Measurements from ENCODE around the gene DNMT1. TPM values are rescaled to one million over a fixed set of nuclear protein-coding genes. Genes with fewer than 3 reads are reported as not detected.

DNMT1 gene
- total RNA-seq, 1 donor from 2014 or later: 156 TPM

GRCh38 chr19:10141479-10141878 is 53.3 kb downstream of the DNMT1 start:
- intact Hi-C loops (cut with micrococcal nuclease): no loop called here
- peaks cover 91% of the 10 kb centered on the region for H3K36me3 Mint-ChIP-seq (ENCODE audit: low read depth)
- DNase-seq (no peak), ATAC-seq (ENCODE audit: low read depth) (no peak)
- CTCF ChIA-PET: no interaction called here
- POLR2A ChIA-PET: no interaction called here
- H3K4me3 Mint-ChIP-seq: no peak overlapping the region
- H3K9me3 Mint-ChIP-seq: no peaks in the 10 kb centered on the region
- no peak for TF ChIP-seq CTCF (IDR thresholded peaks at IDR 0.05)
- no peak overlapping the region for H3K27ac Mint-ChIP-seq
- H3K4me1 Mint-ChIP-seq: no peaks in the 10 kb centered on the region
- H3K27me3 Mint-ChIP-seq: no peaks in the 10 kb centered on the region

DNA sequence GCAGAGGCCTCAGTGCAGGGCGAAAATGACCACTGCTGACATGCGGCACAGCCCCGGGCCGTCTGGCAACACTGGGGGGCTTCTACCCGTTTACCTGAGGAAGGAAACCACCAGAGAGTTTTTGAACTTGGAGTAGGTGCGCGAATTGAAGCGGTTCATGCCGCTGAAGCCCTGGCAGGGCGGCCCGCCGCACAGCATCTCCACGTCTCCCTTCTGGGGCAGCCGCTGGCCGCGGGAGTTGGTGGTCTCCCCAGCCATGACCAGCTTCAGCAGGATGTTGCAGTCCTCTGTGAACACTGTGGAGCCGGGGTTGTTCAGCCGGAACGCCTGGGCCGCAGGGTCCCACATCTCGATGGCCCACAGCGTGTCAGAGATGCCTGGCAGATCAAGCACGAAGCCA is 54.8 kb downstream of the DNMT1 start:
- no peak for TF ChIP-seq CTCF (IDR thresholded peaks at IDR 0.05)
- Mint-ChIP-seq H3K27me3 (no peaks in the 10 kb centered on the region), H3K4me3 (no peak overlapping the region), H3K27ac (no peak overlapping the region), H3K36me3 (ENCODE audit: low read depth) (peaks cover 87% of the 10 kb centered on the region), H3K9me3 (no peaks in the 10 kb centered on the region), H3K4me1 (no peaks in the 10 kb centered on the region)
- intact Hi-C loops (cut with micrococcal nuclease): no loop called here
- no peak for ATAC-seq (ENCODE audit: low read depth)
- DNase-seq: no peak
- POLR2A ChIA-PET: interaction anchor here (1.2 kb wide), 1 partner anchor 37 kb away, joined by 3 read pairs; no protein-coding TSS in a partner anchor
- CTCF ChIA-PET: no interaction called here

GRCh38 chr19:10138879-10139795 is 55.6 kb downstream of the DNMT1 start:
- no peak for DNase-seq
- Mint-ChIP-seq H3K27me3 (no peaks in the 10 kb centered on the region), H3K4me3 (no peak overlapping the region), H3K4me1 (no peaks in the 10 kb centered on the region), H3K36me3 (ENCODE audit: low read depth) (peaks cover 85% of the 10 kb centered on the region), H3K27ac (no peak overlapping the region), H3K9me3 (no peaks in the 10 kb centered on the region)
- ChIA-PET CTCF (no interaction called here), POLR2A (interaction anchor here (1.2 kb wide), 1 partner anchor 36 kb away, joined by 3 read pairs; no protein-coding TSS in a partner anchor)
- no peak for TF ChIP-seq CTCF (IDR thresholded peaks at IDR 0.05)
- no peak for ATAC-seq (ENCODE audit: low read depth)
- intact Hi-C loops (cut with micrococcal nuclease): no loop called here

DNA sequence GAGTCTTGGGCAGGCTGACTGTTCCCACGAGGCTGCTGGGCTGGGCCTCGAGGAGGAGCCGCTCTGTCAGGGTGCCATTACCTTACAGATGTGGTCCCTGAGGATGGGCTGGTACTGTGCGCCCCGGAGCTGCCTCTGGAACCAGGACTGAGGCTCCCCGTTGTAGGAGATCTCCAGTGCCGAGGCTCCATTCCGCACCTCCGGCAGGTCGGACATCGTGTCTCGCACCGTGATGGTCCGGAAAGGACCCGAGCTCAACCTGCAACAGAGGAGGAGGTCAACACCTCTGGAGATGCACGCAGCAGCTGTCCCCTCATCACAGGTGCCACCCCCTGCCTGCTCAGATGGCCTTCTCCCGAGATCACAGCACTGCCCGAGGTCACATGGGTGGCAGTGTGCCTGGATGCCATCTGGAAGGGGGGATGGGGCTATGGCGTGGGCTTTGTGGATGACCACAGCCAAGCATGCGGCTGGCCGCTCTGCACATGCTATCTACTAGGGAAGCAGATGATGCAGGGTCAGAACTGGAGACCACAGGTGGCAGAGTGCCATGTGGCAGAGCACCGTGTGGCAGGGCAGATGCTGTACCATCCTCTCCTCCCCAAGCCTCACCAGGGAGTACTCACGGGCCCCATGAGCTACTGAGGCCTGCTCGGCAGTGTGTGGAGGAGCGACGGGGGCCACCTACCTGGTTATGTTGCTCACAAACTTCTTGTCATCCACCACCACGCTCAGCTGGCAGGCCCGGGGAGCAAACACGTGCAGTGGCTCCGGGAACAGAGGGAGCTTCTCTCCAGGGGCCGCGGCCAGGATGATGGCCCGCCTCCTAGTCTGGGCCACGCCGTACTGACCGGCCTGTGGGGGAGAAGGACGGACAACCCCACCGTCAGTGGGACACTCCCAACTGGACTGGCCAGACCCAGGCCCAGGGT is 56.7 kb downstream of the DNMT1 start:
- H3K4me1 Mint-ChIP-seq: no peaks in the 10 kb centered on the region
- TF ChIP-seq CTCF (IDR thresholded peaks at IDR 0.05): no peak
- no peaks in the 10 kb centered on the region for H3K27me3 Mint-ChIP-seq
- intact Hi-C loops (cut with micrococcal nuclease): no loop called here
- POLR2A ChIA-PET: no interaction called here
- no peak overlapping the region for H3K4me3 Mint-ChIP-seq
- ATAC-seq (ENCODE audit: low read depth) (no peak), DNase-seq (no peak)
- peaks cover 85% of the 10 kb centered on the region for H3K36me3 Mint-ChIP-seq (ENCODE audit: low read depth)
- CTCF ChIA-PET: no interaction called here
- H3K27ac Mint-ChIP-seq: no peak overlapping the region
- H3K9me3 Mint-ChIP-seq: no peaks in the 10 kb centered on the region

GRCh38 chr19:10136936-10137335 is 57.8 kb downstream of the DNMT1 start:
- peaks cover 80% of the 10 kb centered on the region for H3K36me3 Mint-ChIP-seq (ENCODE audit: low read depth)
- H3K4me3 Mint-ChIP-seq: no peak overlapping the region
- ATAC-seq (ENCODE audit: low read depth) (no peak), DNase-seq (no peak)
- no peak overlapping the region for H3K27ac Mint-ChIP-seq
- ChIA-PET POLR2A (interaction anchor here (0.6 kb wide), 1 partner anchor 62 kb away, joined by 4 read pairs; no protein-coding TSS in a partner anchor), CTCF (no interaction called here)
- no peaks in the 10 kb centered on the region for H3K4me1 Mint-ChIP-seq
- intact Hi-C loops (cut with micrococcal nuclease): no loop called here
- H3K27me3 Mint-ChIP-seq: no peaks in the 10 kb centered on the region
- TF ChIP-seq CTCF (IDR thresholded peaks at IDR 0.05): no peak
- H3K9me3 Mint-ChIP-seq: no peaks in the 10 kb centered on the region
